GM18907 (cell line): Measurements from ENCODE around the gene HEXIM1.

Source experiments
- ATAC-seq: cut with Tn5 transposase; IDR thresholded peaks from one replicate; pipeline ENCODE4 v1.9.1; 2021; ENCODE audit warnings: mild to moderate bottlenecking, moderate library complexity; ENCODE audit not compliant: unreplicated experiment

HEXIM1 gene

GRCh38 chr17:45128989-45129388, 19.3 kb upstream of the HEXIM1 start:
- no peak for ATAC-seq

DNA sequence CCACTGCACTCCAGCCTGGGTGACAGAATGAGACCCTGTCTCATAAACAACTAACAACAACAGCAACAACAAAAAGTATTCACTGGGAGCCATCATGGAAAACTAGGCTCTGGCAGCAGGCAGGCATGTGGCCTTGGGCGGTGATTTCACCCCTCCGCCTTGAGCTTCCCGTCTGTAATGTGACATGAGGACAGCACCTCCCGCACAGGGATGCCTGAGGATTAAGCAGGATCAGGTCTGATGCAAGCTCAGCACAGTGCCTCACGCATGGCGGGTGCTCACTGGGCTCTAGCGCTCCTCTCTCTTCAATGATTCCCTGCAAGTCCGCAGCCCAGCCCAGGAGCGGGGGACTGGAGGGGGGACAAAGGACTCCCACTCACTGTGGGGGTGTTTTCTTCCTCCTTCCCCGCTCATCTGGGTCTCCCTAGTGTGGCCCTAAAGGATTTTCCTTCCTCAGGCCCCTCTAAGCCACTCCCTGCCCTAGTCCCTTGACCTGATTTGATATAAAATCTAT, 18.8 kb upstream of the HEXIM1 start:
- ATAC-seq: no peak

DNA sequence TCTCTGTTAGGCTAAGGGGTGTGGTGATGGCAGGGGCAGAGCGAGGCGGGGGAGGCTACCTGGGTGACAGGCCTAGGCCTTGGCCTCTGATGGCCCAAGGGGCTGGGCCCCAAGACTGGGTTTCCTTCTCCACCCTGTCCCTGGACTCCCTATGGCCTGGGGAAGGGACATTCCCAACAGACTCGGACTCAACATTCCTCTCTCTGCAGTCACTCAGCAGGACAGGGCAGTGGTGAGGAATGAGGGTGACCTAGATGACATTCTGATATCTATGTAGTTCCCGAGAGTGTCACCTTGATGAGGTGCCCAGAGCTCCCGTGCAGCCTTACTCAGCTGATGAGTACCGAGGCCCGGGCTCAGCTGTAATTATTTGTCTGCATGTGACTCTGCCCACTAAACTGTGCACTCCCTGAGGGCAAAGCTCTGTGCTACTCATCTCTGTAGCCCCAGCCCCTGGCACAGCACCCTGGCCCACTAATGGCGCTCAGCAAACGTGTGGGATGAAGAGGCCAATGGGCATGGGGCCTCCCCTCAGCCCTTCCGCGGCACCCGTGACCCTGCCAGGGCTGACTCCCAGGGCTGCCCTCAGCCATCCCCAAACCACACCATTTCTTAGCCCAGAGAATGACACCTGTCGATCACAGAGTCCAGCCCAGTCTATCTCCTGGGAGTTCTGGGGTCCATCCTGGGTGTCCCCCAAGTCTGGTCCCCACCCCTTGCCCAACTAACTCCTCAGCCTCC, 18.2 kb upstream of the HEXIM1 start:
- no peak for ATAC-seq

DNA sequence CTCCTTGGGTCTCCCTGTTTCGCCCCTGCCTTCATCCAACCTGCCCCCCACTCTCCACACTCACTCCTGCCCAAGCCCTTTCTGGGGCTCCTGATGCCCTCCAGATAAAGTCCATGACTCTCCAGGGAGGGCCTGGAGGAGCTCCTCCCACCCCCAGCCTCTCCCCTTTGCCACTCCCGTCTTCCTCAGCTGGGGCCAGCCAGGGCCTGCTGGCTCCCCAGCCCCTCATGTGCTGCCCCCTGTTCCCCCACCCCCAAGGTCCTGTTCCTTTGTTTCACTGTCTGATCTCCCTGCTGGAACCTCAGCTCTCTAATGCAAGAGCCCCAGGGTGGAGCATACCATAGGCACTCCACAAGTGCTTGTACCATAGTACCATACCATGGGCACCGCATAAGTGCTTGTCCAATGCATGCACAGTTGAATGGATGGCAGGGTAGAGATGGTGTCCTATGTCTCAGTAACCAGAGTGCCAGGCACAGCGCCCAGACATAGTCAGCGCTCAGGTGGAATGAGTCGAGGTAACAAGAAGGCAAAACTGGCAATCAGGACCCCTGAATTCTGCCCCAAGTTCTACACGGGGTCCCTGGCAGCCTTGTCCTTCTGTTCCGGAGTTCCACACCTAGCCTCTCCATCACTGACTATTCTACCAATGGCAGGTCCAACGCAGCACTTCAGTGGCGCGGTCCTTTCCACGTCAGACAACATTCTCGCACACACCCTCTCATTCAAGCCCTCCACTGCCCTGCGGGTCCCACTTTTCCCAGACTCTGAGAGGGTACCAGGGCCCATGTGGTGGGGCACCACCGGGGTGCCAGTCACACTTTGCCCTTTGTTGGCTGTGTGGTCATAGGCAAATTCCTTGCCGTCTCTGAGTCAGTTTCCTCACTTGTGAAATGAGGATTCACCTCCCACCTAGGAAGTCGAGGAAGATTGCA, 17.3 kb upstream of the HEXIM1 start:
- ATAC-seq: no peak

DNA sequence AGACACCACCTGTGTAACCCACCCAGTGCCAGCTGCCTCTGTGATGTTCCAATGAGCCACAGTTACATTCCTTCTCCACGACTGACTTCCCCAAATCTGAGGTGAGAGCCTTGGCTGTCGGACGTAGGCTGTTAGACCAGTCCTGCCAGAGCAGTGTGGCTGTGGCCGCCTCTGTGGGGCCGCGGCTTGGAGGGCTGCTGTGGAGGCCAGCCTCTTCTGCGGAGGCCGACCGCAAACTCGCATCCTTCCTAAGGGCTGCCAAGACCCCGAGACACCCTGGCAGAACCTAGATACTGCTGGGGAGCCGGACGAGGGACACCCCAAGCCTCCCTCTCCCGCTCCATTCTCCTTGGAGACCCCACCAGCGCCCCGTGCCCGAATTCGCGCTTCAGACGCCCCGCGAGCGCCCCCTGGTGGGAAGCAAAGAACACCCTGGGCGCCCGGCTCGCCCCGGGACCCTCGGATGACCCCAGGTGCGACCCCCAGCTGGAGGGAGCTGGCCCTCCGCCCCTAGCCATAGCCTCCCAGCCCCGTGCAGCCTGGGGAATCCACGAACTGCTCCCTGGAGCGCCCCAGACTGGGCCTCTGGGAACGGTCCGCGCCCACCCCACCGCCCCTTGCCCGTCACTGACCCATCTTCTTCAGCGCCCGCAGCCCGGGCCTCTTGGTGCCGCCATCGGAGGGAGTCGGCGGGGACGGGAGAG, 16.5 kb upstream of the HEXIM1 start:
- ATAC-seq: no peak

DNA sequence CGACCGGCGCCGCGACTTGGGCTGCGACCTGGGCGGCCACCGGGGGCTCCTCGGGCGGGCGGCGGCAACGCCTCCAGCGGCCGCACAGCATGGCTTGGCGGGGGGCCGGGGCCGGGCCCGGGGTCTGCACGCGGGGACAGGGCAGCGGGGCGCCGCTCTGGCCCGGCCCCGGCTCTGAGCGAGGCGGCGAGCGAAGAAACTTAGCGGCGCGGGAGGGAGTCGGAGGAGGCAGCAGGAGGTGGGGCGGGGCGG, 16.0 kb upstream of the HEXIM1 start, which contains the start of gene PLCD3:
Gene PLCD3, minus strand, starts transcription at position 196 of the 252 bp plus-strand sequence. Its CDS starts 105 bp downstream, at position 91.
- ATAC-seq: no peak

DNA sequence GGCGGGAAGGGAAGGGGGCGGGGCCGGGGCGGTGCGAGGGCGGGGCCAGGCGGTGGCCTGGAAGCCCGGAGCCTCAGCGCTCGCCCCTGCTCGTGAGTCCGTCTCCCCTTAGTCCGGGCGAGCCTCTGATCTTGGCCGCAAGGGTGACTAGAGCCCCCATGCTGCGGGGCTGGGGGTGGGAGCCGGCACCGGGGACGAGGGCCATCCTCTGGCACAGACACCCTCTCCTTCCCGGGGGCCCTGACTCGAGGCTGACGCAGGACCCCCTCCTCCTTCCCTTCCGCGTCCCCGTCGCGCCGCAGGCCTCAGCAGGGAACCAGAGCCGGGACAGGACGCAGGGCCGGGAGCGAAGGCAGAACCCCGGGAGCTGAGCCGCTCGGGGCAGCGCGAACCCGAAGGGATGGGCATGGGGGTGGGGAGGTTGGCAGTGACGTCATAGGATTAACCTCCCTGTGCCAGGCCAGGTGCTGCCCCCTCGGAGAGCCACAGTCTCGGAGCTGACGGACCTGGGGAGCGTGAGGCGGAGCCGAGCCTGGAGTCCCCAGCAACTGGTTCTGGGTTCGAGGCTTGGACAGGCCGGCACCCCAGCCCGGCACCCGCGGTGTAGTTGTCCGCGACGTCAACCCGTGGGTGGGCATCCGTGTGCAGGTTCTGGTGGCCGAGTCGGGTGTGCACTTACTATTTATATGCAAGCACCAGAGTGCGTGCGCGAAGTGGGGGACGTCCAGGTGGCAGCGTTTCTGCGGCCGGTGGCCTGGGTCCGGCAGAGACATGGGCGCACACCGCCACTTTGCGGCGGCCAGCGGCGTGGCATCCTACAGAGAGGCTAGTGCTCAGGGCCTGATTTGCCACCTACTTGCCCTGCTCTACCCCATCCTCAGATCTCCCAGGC, 15.5 kb upstream of the HEXIM1 start:
- ATAC-seq: no peak

- ATAC-seq: peak; percentile 74
These were observed 12.9 kb upstream of the HEXIM1 start, which contains the start of gene ACBD4 for GRCh38 chr17:45135192-45135977. Gene ACBD4, plus strand, starts transcription at chr17:45135687. Its CDS starts 458 bp downstream, at chr17:45136145.

DNA sequence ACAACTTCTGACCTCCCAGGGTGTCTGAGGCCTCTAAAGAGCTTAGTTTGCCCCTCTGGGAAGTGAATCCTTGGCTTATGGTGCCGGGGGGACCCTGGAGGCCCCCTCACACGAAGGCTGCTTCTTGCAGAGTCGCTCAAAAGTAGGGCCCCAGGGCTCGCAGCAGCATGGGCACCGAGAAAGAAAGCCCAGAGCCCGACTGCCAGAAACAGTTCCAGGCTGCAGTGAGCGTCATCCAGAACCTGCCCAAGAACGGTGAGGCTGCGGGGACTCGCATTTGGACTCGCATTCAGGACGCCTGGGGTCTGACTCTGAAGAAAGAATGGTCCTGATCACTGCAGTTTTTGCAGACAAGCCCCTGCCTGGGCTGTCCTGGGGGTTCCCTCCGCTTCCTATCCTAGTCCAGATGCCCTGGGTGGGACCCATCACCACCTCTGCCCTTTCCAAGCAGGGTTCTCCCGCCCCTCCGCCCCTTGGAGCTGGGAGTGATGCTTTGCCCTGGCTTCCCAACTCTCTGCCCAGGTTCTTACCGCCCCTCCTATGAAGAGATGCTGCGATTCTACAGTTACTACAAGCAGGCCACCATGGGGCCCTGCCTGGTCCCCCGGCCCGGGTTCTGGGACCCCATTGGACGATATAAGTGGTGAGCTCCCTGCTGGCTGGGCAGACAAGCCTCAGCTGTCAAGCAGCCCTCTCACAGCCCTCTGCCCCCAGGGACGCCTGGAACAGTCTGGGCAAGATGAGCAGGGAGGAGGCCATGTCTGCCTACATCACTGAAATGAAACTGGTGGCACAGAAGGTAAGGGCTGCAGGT, 12.1 kb upstream of the HEXIM1 start:
- ATAC-seq: no peak

DNA sequence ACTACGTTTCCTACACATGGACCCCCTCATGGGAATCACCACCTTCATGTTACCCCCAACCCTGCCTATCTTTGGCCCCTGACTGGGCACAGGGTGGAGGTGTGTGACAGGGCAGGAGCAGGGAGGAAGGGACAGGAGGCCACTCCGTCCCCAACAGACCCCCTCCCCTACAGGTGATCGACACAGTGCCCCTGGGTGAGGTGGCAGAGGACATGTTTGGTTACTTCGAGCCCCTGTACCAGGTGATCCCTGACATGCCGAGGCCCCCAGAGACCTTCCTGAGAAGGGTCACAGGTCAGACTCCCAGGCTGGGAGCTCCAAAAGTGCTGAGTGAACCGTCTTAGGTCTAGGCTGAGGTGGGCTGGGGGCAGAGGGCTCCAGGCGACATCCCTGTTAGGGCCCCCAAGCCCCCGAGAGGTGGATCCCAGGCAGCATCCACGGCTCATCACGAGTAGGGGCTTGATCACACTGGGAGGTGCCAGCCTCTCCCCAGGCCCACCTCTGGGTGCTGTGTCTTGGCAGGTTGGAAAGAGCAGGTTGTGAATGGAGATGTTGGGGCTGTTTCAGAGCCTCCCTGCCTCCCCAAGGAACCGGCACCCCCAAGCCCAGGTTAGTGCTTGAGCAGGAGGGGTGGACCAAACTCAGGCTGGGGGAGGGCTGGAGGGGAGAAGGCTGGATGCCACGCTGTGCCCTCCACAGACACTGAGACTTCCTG, 11.3 kb upstream of the HEXIM1 start:
- no peak for ATAC-seq

- no peak for ATAC-seq
These were observed 10.5 kb upstream of the HEXIM1 start for GRCh38 chr17:45137561-45138305.

GRCh38 chr17:45138911-45139532, 9.3 kb upstream of the HEXIM1 start:
- ATAC-seq: no peak

GRCh38 chr17:45139533-45139920, 8.7 kb upstream of the HEXIM1 start:
- ATAC-seq: no peak

GRCh38 chr17:45143094-45143670, 5.1 kb upstream of the HEXIM1 start:
- no peak for ATAC-seq

DNA sequence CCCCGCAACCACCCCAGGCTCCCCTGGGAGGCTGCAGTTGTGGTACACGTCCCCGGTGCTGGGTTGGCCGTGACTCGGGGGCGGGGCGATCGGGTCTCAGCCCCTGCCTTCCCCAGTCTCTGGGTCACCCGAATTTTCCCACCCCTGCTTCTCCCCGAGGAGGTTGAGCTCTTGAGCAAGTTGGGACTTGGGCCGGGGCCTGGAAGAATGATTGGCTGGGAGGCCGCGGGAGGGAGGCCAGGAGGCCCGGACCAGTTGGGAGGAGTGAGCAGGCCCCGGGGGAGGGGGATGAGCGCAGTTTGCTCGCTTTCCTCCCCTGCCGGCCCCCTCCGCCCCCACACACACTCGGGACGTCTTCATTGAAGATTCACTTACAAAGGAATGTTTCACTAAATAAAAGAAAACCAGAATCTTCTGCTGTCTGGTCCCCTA, 4.5 kb upstream of the HEXIM1 start:
- ATAC-seq: no peak

GRCh38 chr17:45144199-45145034, 3.9 kb upstream of the HEXIM1 start:
- ATAC-seq: no peak
